GM12801 (cell line): ENCODE data around the gene EVA1C.

ENCODE experiments used
- CTCF ChIP-seq: IDR thresholded peaks from one replicate; pipeline ENCODE4 v1.5.1; 2011; ENCODE audit warnings: control low read depth; ENCODE audit not compliant: insufficient read length; ENCODE audit errors: extremely low read depth

EVA1C gene

GRCh38 chr21:32427958-32428623, 15.6 kb downstream of the EVA1C start:
- TF ChIP-seq CTCF, result no peak

GRCh38 chr21:32437729-32438128, 25.2 kb downstream of the EVA1C start:
- no peak for TF ChIP-seq CTCF

- TF ChIP-seq CTCF, result no peak
Observed at GRCh38 chr21:32442566-32443318, 30.2 kb downstream of the EVA1C start.

GRCh38 chr21:32445101-32445500, 32.6 kb downstream of the EVA1C start:
- TF ChIP-seq CTCF, result no peak

GRCh38 chr21:32447224-32447623, 34.7 kb downstream of the EVA1C start:
- no peak for TF ChIP-seq CTCF

- no peak for TF ChIP-seq CTCF
Observed at GRCh38 chr21:32448803-32449594, 36.5 kb downstream of the EVA1C start.

- no peak for TF ChIP-seq CTCF
Observed at GRCh38 chr21:32452641-32453040, 40.1 kb downstream of the EVA1C start.
